ENCODE results near the gene PLRG1.

GRCh38 chr4:154528869-154529268, 21.3 kb downstream of the PLRG1 start:
- TF ChIP-seq EZH2 (IDR thresholded peaks at IDR 0.05; ENCODE audit: insufficient read depth, poor library complexity, severe bottlenecking) (no peak), EZH2phosphoT487 (IDR thresholded peaks at IDR 0.05; ENCODE audit: insufficient read depth, low read depth) (no peak)
